ENCODE results near the gene SLC5A2. TPM values are rescaled to one million over a fixed set of nuclear protein-coding genes. Genes with fewer than 3 reads are reported as not detected.

SLC5A2 gene
- total and polyA plus RNA-seq, 2 experiments from 2014 or later = 2.5 to 12.7 TPM

GRCh38 chr16:31477220-31478216 lies 5.4 kb upstream of the SLC5A2 start:
- Histone ChIP-seq H3K4me2 (peak overlapping the region; percentile 94), H3K79me2 (no peaks in the 10 kb centered on the region), H3K27me3 (no peaks in the 10 kb centered on the region), H3K9me2 (replicated peaks; ENCODE audit: insufficient read depth) (no peaks in the 10 kb centered on the region), H2AFZ (peak overlapping the region; percentile 50), H3K27ac (peak overlapping the region; percentile 95), H3K36me3 (replicated peaks; ENCODE audit: insufficient read depth, low read depth) (no peaks in the 10 kb centered on the region), H3K9me3 (ENCODE audit: low read depth) (no peaks in the 10 kb centered on the region), H3K4me3 (no peak overlapping the region), H4K20me1 (ENCODE audit: insufficient read depth, poor library complexity, severe bottlenecking) (no peaks in the 10 kb centered on the region), H3K4me1 (ENCODE audit: insufficient read depth) (peaks cover 9% of the 10 kb centered on the region)
- peak; percentile 85 for DNase-seq (ENCODE audit: low spot score)
- TF ChIP-seq CTCF (IDR thresholded peaks at IDR 0.05; ENCODE audit: poor library complexity) = peak; percentile 19
- TF ChIP-seq EZH2phosphoT487 (IDR thresholded peaks at IDR 0.05; ENCODE audit: low read depth, severe bottlenecking, unreplicated experiment) = no peak
- WGBS (ENCODE audit: low lambda C conversion rate, missing lambda C conversion rate) = 28% methylated on average over 58 of the region's 67 CpGs

- Histone ChIP-seq H3K4me3 (no peak overlapping the region), H3K4me2 (no peak overlapping the region), H3K79me2 (no peaks in the 10 kb centered on the region), H2AFZ (no peak overlapping the region), H4K20me1 (ENCODE audit: insufficient read depth, poor library complexity, severe bottlenecking) (no peaks in the 10 kb centered on the region), H3K4me1 (ENCODE audit: insufficient read depth) (peaks cover 9% of the 10 kb centered on the region), H3K27ac (no peak overlapping the region), H3K27me3 (no peaks in the 10 kb centered on the region), H3K36me3 (replicated peaks; ENCODE audit: insufficient read depth, low read depth) (no peaks in the 10 kb centered on the region), H3K9me2 (replicated peaks; ENCODE audit: insufficient read depth) (no peaks in the 10 kb centered on the region), H3K9me3 (ENCODE audit: low read depth) (no peaks in the 10 kb centered on the region)
- WGBS (ENCODE audit: low lambda C conversion rate, missing lambda C conversion rate) = 79% methylated on average over 3 of the region's 3 CpGs
- TF ChIP-seq EZH2 (IDR thresholded peaks at IDR 0.05; ENCODE audit: borderline replicate concordance) (no peak), CTCF (IDR thresholded peaks at IDR 0.05; ENCODE audit: poor library complexity) (no peak), EZH2phosphoT487 (IDR thresholded peaks at IDR 0.05; ENCODE audit: low read depth, severe bottlenecking, unreplicated experiment) (no peak)
- no peak for DNase-seq (ENCODE audit: low spot score)
These were observed 4.0 kb upstream of the SLC5A2 start for GRCh38 chr16:31478956-31479355.

- Histone ChIP-seq H3K4me2 (no peak overlapping the region), H3K4me3 (no peak overlapping the region), H3K27me3 (no peaks in the 10 kb centered on the region), H3K36me3 (replicated peaks; ENCODE audit: insufficient read depth, low read depth) (no peaks in the 10 kb centered on the region), H4K20me1 (ENCODE audit: insufficient read depth, poor library complexity, severe bottlenecking) (no peaks in the 10 kb centered on the region), H3K27ac (no peak overlapping the region), H3K79me2 (no peaks in the 10 kb centered on the region), H2AFZ (no peak overlapping the region), H3K4me1 (ENCODE audit: insufficient read depth) (peaks cover 12% of the 10 kb centered on the region), H3K9me3 (ENCODE audit: low read depth) (no peaks in the 10 kb centered on the region), H3K9me2 (replicated peaks; ENCODE audit: insufficient read depth) (no peaks in the 10 kb centered on the region)
- no peak for DNase-seq (ENCODE audit: low spot score)
- 98% methylated on average over 9 of the region's 9 CpGs for WGBS (ENCODE audit: low lambda C conversion rate, missing lambda C conversion rate)
- TF ChIP-seq CTCF (IDR thresholded peaks at IDR 0.05; ENCODE audit: poor library complexity) (no peak), EZH2 (IDR thresholded peaks at IDR 0.05; ENCODE audit: borderline replicate concordance) (no peak), EZH2phosphoT487 (IDR thresholded peaks at IDR 0.05; ENCODE audit: low read depth, severe bottlenecking, unreplicated experiment) (no peak)
These were observed 3.2 kb upstream of the SLC5A2 start for GRCh38 chr16:31479751-31480150.
